ENCODE measurements around the gene BCR. TPM values are rescaled to one million over a fixed set of nuclear protein-coding genes. Genes with fewer than 3 reads are reported as not detected.

Gene BCR
- total RNA-seq, 3 donors from 2014 or later: 43.6 to 56.0 (median 49.5) TPM

GRCh38 chr22:23351321-23351720 lies 171.0 kb downstream of the BCR start:
- H3K9me3 ChIP-seq: no peaks in the 10 kb centered on the region
- TF ChIP-seq CTCF (IDR thresholded peaks at IDR 0.05): no peak
- H3K4me1 ChIP-seq (ENCODE audit: low read depth): no peaks in the 10 kb centered on the region
- ATAC-seq: no peak
- no peak for DNase-seq
- H3K36me3 ChIP-seq (ENCODE audit: low read depth): no peaks in the 10 kb centered on the region
- H3K4me3 ChIP-seq: no peak overlapping the region
- intact Hi-C loops (cut with DNase I, micrococcal nuclease): no loop called here

GRCh38 chr22:23353004-23353403 lies 172.7 kb downstream of the BCR start:
- H3K36me3 ChIP-seq (ENCODE audit: low read depth): no peaks in the 10 kb centered on the region
- no peak overlapping the region for H3K4me3 ChIP-seq
- no peaks in the 10 kb centered on the region for H3K9me3 ChIP-seq
- DNase-seq (no peak), ATAC-seq (no peak)
- TF ChIP-seq CTCF (IDR thresholded peaks at IDR 0.05): no peak
- no peaks in the 10 kb centered on the region for H3K4me1 ChIP-seq (ENCODE audit: low read depth)
- intact Hi-C loops (cut with DNase I, micrococcal nuclease): no loop called here

GRCh38 chr22:23353696-23354095 lies 173.4 kb downstream of the BCR start:
- H3K9me3 ChIP-seq: no peaks in the 10 kb centered on the region
- ATAC-seq: no peak
- intact Hi-C loops (cut with DNase I, micrococcal nuclease): no loop called here
- H3K4me1 ChIP-seq (ENCODE audit: low read depth): no peaks in the 10 kb centered on the region
- no peak for TF ChIP-seq CTCF (IDR thresholded peaks at IDR 0.05)
- DNase-seq: no peak
- H3K4me3 ChIP-seq: no peak overlapping the region
- no peaks in the 10 kb centered on the region for H3K36me3 ChIP-seq (ENCODE audit: low read depth)

DNA sequence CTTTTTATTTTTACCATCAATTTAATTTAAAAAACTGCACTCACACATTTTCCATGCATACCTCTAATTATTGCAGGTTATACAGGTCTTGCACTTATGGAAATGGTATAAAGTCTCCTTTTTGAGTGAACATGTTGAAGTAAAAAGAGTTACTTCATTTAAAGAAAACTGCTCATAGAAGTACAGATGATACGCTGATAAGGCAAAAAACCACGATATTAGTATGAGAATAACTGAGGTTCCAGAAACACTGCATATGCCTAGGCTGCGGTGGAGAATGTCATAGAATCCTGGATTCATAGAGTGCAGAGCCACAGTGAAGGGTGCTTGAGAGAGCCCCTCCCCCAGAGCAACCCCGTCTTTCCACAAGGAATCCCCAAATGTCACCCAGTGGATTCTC lies 175.8 kb downstream of the BCR start:
- DNase-seq: no peak
- no peak for ATAC-seq
- intact Hi-C loops (cut with DNase I, micrococcal nuclease): no loop called here
- H3K36me3 ChIP-seq (ENCODE audit: low read depth): no peaks in the 10 kb centered on the region
- no peaks in the 10 kb centered on the region for H3K9me3 ChIP-seq
- H3K4me1 ChIP-seq (ENCODE audit: low read depth): no peaks in the 10 kb centered on the region
- no peak overlapping the region for H3K4me3 ChIP-seq
- no peak for TF ChIP-seq CTCF (IDR thresholded peaks at IDR 0.05)

DNA sequence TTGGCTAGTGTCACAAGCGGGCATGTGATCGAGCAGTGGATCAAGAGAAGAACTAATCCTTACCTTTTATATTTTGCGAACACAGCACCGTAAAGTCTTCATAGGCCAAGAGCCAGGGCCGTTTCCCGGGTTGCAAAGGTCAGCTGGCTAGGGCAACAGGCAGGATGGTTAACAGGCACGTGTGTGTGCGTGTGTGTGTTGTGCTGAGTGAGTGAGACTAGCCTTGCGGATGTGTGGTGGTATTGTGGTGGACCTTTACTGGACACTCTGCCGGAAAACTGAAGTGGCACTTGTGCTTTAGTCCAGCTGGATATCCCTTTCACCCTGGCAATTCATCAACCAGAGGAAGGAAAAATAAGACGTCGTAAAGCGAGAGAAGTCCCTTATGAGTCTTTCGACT lies 176.7 kb downstream of the BCR start:
- no peaks in the 10 kb centered on the region for H3K9me3 ChIP-seq
- DNase-seq (peak in 1 of 3 donors; percentile 18), ATAC-seq (peak; percentile 51)
- no peak for TF ChIP-seq CTCF (IDR thresholded peaks at IDR 0.05)
- no peak overlapping the region for H3K4me3 ChIP-seq
- intact Hi-C loops (cut with DNase I, micrococcal nuclease): no loop called here
- no peaks in the 10 kb centered on the region for H3K36me3 ChIP-seq (ENCODE audit: low read depth)
- no peaks in the 10 kb centered on the region for H3K4me1 ChIP-seq (ENCODE audit: low read depth)

GRCh38 chr22:23359583-23360123 lies 179.3 kb downstream of the BCR start:
- Histone ChIP-seq H3K9me3 (no peaks in the 10 kb centered on the region), H3K4me1 (ENCODE audit: low read depth) (no peaks in the 10 kb centered on the region), H3K4me3 (no peak overlapping the region), H3K36me3 (ENCODE audit: low read depth) (no peaks in the 10 kb centered on the region)
- intact Hi-C loops (cut with DNase I, micrococcal nuclease): no loop called here
- ATAC-seq (no peak), DNase-seq (no peak)
- no peak for TF ChIP-seq CTCF (IDR thresholded peaks at IDR 0.05)

Measured in mucosa of descending colon (tissue), 3 donors.